IPS-NIHi11 (cell line): ENCODE data around the gene FCN3.
"Not testable (repeated sequence)": the region's sequence is repeated elsewhere in the genome, so short reads cannot be mapped to it uniquely, and the experiment has no call there.

Experiments used
- DNase-seq: peaks from one replicate; pipeline ENCODE4 v3.0.0; 2012; ENCODE audit warnings: mixed read lengths, low spot score

FCN3 gene

GRCh38 chr1:27399251-27400025, 24.8 kb upstream of the FCN3 start:
- no peak for DNase-seq

GRCh38 chr1:27398405-27399149, 24.0 kb upstream of the FCN3 start:
- DNase-seq, result no peak

GRCh38 chr1:27397749-27398148, 23.1 kb upstream of the FCN3 start:
- no peak for DNase-seq

GRCh38 chr1:27397110-27397509, 22.5 kb upstream of the FCN3 start:
- DNase-seq, result no peak

- peak; percentile 87 for DNase-seq
Observed at GRCh38 chr1:27395441-27396195, 21.0 kb upstream of the FCN3 start.

- no peak for DNase-seq
Observed at GRCh38 chr1:27394925-27395324, 20.3 kb upstream of the FCN3 start.

GRCh38 chr1:27394282-27394658, 19.6 kb upstream of the FCN3 start:
- no peak for DNase-seq

- DNase-seq, result no peak
Observed at GRCh38 chr1:27393641-27394281, 19.1 kb upstream of the FCN3 start.

GRCh38 chr1:27392778-27393635, 18.4 kb upstream of the FCN3 start:
- no peak for DNase-seq

- peak; percentile 95 for DNase-seq
Observed at GRCh38 chr1:27392096-27392777, 17.6 kb upstream of the FCN3 start, which contains the start of gene GPR3. GPR3 (plus strand) TSS chr1:27392622; CDS start chr1:27393799, 1,177 bp downstream.

GRCh38 chr1:27391511-27392095, 17.0 kb upstream of the FCN3 start:
- peak; percentile 74 for DNase-seq

GRCh38 chr1:27388337-27389005, 13.8 kb upstream of the FCN3 start:
- DNase-seq, result peak; percentile 69

- not testable (repeated sequence) for DNase-seq
Observed at GRCh38 chr1:27384797-27385196, 10.2 kb upstream of the FCN3 start.

- no peak for DNase-seq
Observed at GRCh38 chr1:27383661-27384060, 9.0 kb upstream of the FCN3 start.

GRCh38 chr1:27383039-27383605, 8.5 kb upstream of the FCN3 start, which contains the start of gene CD164L2:
CD164L2 (minus strand) TSS chr1:27383333; CDS start chr1:27383239, 94 bp downstream.
- DNase-seq, result peak; percentile 99

- DNase-seq, result no peak
Observed at GRCh38 chr1:27381969-27382762, 7.5 kb upstream of the FCN3 start.

GRCh38 chr1:27380766-27381733, 6.4 kb upstream of the FCN3 start:
- no peak for DNase-seq
